GM19468 (cell line): Measurements from ENCODE around the gene PAK2.
"Not testable (repeated sequence)": the region's sequence is repeated elsewhere in the genome, so short reads cannot be mapped to it uniquely, and the experiment has no call there.

Experiments
- ATAC-seq: cut with Tn5 transposase; IDR thresholded peaks from one replicate; pipeline ENCODE4 v1.9.1; 2021; ENCODE audit warnings: mild to moderate bottlenecking, moderate library complexity, moderate number of reproducible peaks; ENCODE audit not compliant: unreplicated experiment; ENCODE audit errors: extremely low read depth

PAK2 gene

GRCh38 chr3:196839351-196839750, 99.7 kb downstream of the PAK2 start:
- not testable (repeated sequence) for ATAC-seq

GRCh38 chr3:196842567-196843434, 103.1 kb downstream of the PAK2 start:
- ATAC-seq: no peak

DNA sequence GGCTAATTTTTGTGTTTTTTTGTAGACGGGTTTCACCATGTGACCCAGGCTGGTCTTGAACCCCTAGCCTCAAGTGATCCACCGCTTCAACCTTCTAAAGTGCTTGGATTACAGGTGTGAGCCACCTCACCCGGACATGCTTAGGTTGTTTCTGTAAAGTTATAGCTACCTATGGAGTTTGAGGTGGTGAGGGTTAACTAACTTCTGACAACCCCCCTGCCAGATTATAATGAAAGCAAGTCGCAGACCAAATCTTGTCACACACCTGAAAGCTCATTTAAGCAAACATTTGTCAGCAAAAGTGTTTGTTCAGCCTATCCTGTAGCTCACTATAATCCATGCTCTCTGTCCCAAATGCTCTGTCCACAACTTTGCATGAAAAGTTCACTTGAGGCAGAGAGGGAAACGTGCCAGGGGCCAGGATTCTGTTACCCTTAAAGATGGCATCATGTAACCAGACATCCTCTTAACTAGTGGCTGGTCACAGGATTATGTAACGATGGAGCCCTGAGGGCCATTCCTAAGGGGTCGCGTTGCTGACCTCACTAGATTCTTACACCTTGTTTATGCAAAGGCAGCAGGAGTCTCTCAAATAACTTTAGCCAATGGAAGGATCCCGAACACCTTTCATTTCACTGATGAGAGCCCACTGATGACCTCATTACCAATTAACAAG, 103.9 kb downstream of the PAK2 start:
- ATAC-seq: no peak

DNA sequence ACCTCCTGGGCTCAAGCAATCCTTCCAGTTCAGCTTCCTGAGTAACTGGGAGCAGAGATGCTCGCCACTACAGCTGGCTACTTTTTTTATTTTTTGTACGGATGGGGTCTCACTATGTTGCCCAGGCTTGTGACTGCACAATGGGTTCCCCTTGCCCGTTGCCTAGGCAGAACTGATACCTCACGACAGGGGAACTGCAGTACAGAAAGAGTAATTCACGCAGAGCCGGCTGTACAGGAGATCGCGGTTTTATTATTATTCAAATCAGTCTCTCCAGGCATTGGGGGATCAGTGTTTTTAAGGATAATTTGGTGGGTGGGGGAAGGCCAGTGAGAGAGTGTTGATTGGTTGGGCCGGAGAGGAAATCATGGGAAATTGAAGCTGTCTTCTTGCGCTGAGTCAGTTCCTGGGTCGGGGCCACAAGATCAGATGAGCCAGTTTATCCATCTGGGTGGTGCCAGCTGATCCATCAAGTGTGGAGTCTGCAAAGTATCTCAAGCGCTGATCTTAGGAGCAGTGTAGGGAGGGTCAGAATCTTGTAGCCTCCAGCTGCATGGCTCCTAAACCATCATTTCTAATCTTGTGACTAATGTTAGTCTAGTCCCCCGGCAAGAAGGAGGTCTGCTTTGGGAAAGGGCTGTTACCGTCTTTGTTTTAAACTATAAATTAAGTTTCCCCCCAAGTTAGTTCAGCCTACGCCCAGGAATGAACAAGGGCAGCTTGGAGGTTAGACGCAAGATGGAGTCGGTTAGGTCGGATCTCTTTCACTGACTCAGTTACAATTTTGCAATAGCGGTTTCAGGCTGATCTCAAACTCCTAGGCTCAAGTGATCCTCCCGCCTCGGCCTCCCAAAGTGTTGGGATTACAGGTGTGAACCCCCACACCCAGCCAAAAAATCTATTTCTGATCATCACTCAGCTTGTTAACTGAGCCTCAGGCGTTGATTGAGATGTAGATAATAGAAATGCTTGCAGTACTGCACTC, 104.9 kb downstream of the PAK2 start:
- ATAC-seq: not testable (repeated sequence)

GRCh38 chr3:196848375-196848774, 108.7 kb downstream of the PAK2 start:
- ATAC-seq: not testable (repeated sequence)

GRCh38 chr3:196849180-196849741, 109.6 kb downstream of the PAK2 start:
- no peak for ATAC-seq

DNA sequence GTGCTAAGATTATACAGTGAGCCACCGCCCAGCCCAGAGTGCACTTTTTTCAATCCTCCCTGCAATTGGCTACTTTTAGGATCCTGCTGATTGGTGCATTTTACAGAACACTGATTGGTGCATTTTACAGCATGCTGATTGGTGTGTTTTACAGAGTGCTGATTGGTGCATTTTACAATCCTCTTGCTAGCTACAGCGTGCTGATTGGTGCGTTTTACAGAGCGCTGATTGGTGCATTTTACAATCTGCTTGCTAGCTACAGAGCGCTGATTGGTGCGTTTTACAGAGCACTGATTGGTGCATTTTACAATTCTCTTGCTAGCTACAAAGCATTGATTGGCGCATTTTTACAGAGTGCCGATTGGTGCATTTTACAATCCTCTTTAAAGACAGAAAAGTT, 123.3 kb downstream of the PAK2 start:
- ATAC-seq: not testable (repeated sequence)

DNA sequence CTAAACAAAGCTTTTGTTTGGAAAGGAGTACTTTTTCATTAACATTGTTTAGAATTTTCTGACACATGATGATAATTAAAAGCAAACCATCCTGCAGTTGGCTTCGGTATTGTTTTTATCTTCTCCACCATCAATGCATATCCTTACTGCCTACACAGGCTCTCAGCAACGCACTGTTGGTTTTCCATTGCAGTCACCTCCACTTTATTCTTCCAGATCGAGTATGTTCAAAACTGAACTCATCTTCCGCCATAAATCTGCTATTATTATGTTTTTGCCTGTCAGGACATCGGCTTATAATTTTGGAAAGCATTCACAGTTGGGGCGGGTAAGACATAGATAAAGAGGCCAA, 127.5 kb downstream of the PAK2 start:
- no peak for ATAC-seq

- ATAC-seq: peak; percentile 88
These were observed 128.0 kb downstream of the PAK2 start, which contains the start of gene SENP5 for GRCh38 chr3:196867507-196868296. SENP5 (plus strand) TSS chr3:196867920; CDS start chr3:196885182, 17,262 bp downstream.

DNA sequence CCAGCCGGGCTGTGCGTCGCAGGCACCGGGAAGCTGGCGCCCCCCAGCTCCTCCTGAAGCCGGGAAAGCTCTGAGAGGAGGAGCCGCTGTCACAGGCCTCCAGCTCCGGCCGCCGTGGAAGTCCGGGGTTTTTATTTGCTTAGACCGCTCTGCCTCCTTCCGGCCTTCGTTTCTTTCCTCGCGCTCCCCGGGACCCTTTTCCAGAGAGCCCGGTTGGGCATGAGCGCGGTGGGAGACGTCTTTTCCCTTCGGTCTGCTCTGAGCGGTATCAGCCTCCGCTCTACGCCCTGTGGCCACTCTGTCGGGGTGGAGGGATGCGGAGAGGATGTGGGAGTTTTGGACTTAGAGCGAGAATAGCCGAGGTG, 128.6 kb downstream of the PAK2 start:
- ATAC-seq: no peak

DNA sequence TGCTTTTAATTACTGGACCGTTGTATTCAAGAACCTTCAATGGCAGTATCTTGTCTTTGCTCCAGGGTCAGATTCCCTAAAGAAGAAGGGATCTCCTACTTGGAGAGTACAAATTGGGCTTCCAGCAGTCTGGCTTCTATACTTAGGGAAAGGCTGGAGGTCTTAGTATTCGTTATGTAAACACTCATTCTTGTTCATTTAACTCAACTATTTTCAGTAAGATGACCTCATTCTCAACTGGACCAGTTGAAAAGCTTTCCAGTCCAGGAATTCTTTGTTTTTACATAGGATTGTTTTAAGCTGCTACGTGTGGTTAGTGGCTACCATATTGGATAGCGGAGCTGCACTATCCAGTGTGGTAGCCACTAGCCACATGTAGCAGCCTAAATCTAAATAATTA, 132.7 kb downstream of the PAK2 start:
- no peak for ATAC-seq

- not testable (repeated sequence) for ATAC-seq
These were observed 134.9 kb downstream of the PAK2 start for GRCh38 chr3:196874511-196875094.

- ATAC-seq: no peak
These were observed 135.6 kb downstream of the PAK2 start for GRCh38 chr3:196875258-196875657.
